DMS53 treated with DMSO at 0.1 percent for 48 hours (cell line): ENCODE measurements around the gene LDB3.

ENCODE experiments used
- DNase-seq: peaks from one replicate; lab custom pipeline; 2025; ENCODE audit not compliant: unreplicated experiment; lab: John Stamatoyannopoulos, UW

The LDB3 gene

DNA sequence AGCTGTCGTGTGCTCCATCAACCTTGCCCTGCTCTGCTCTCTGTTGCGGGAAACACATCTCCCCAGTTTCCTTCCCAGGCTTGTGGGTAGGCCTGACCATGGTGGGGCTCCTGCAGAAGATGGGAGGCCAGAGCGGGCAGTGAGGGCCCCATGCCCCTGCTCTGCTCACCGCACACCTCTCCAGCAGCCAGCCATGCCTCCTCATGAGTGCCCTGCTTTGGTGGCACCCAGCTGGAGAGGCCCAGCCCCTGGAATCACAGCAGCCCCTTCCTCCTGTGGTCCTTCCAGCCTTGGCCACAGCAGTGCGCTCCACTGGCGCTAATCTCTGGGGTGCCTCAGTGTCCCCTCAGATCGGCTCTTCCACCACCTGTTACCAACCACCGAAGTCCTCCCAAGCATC lies 18.2 kb upstream of the LDB3 start:
- no peak for DNase-seq

GRCh38 chr10:86651021-86651471 lies 17.3 kb upstream of the LDB3 start:
- no peak for DNase-seq

DNA sequence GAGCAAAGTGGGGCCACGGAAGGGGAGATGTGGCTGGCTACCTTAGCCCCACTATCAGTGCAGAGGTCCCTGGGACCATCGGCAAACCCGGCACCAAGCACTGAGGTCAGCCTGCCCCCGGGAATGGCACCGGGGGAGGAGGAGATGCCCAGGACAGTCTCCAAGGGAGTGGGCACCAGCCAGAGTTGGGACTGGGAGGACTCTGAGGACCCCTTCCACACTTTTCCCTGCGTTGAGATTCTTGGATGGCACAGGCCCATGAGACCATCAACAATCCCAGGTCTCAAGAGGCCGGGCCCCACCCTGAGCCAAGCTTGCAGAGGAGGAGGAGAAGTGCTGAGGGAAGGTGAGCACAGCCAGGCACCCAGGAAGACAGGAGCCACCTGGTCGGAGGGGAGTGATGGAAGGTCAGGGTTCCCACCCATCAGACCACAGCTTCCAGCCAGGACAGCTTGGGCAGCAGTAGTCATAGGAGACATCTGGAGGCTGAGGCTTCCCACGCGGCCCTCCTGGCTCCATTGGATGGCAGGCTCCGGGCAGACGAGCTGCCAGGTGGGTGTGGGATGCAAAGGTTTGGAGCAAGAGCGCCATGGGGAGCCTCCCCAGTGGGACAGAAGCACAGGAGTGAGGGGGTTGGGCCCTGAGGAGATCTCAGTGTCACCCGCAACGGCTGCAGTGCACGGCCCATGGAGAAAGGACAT lies 16.5 kb upstream of the LDB3 start:
- DNase-seq, result no peak

DNA sequence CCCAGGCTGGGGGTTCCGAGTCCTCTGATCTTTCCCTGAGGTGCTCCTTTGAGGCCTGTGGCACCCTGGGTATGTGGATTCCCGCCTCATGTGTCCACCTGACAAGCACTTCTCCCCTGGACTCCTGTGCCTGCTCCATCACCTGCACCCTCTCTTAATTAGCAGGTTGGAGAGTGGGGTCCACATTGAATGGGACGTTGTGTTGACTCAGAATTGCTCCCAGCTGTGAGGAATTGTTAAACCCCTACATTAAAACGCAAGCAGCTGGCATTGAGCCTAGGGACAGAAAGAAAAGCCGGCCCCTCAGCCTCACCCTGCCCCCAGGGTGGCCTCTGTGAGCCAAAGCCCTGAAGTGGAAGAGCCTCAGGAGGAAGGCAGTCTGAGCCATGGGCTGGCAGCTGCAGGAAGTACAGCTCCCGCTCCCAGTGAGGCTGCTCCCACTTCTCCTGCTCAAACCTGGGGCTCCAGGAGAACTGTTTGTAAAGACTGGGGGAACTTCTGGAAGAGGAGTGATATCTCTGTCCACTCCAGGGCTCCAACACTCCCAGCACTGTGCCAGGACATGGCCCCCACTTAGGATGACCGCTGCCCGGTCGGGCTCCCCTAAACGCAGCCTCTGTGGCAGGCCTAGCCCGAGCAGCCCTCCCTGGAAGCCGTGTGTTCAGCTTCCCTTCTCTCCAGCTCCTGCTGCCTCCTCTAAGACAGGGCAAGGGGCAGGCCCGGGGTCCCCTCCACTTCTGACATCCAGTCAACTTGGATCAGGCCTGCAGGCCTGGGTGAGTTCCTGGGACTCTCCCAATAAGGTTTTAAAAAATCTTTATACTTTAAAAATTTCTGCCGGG lies 15.7 kb upstream of the LDB3 start:
- no peak for DNase-seq

DNA sequence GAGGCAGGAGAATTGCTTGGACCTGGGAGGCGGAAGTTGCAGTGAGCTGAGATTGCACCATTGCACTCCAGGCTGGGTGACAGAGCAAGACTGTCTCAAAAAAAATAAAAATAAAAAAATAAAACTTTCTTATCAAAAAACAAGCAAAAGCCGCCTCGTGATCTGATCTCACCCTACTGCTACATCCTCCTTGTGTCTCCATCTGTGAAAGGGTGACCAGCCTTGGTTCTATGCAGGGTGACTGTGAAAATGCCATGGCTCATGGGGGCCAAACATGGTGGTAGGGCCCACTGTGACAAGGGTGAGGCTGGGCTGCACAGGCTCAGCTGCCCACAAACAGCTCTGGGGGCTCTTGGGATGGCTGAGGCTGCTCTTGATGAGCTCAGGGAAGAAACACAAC lies 14.9 kb upstream of the LDB3 start:
- DNase-seq, result no peak

DNA sequence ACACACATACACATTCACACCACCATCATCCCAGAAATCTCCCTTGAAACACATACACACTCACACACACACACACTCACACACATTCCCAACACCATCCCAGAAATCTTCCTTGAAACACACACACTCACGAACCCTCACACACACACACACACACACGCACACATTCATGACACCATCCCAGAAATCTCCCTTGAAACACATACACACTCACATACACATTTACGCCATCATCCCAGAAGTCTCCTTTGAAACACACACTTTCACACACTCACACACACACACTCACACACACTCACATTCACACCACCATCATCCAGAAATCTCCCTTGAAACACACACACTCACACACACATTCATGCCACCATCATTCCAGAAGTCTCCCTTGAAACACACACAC lies 14.3 kb upstream of the LDB3 start:
- DNase-seq, result no peak

GRCh38 chr10:86654411-86655172 lies 13.7 kb upstream of the LDB3 start, which contains the start of gene OPN4:
Gene OPN4 (plus strand): TSS chr10:86654547. CDS start chr10:86654784, 237 bp downstream.
- DNase-seq, result no peak

GRCh38 chr10:86655173-86655540 lies 13.2 kb upstream of the LDB3 start:
- DNase-seq, result no peak

- DNase-seq, result no peak
Observed at GRCh38 chr10:86655596-86655995, 12.7 kb upstream of the LDB3 start.

GRCh38 chr10:86657011-86657395 lies 11.3 kb upstream of the LDB3 start:
- no peak for DNase-seq

DNA sequence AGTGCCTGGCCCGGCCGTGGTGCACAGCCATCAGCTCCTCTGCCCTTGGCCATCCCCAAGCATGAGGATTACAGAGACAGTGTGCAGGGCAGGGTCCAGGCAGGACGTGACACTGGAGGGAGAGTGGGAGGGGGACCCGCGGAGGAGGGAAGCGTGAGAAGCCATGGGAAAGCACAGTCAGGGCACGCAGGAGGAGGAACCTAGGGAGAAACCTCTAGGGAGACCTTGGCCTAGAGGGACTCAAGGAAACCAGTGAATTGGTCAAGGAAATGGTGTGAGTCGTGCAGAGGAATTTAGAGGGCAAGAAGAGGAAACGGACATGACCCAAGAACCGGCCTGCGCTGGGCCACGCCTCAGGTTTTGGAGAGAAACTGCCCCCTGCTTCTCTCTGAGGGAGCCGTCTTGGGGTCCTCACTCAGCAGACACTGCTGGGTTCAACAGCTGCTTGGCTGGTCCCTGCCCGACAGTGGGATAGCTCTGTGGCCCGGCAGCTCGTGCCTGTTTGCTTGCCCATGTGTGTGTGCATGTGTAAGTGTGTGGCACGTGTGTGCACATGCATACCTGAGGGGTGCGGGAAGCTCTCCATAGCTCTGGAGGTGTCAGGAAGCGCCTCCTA lies 10.8 kb upstream of the LDB3 start:
- DNase-seq, result no peak

DNA sequence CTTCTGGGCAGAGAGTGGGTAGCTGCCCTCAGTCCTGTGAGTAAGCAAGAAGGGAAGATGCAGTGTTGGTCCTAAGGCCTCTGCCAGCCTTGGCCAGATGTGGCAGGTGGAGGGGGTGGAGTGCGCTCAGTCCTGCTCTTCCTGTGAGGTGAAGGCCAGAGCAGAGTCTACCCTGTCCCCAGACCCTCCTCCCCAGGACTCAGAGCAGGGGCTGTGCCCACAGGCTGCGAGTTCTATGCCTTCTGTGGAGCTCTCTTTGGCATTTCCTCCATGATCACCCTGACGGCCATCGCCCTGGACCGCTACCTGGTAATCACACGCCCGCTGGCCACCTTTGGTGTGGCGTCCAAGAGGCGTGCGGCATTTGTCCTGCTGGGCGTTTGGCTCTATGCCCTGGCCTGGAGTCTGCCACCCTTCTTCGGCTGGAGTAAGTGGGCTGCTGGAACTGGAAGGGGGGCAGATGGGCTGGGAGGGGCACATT lies 10.0 kb upstream of the LDB3 start:
- no peak for DNase-seq

DNA sequence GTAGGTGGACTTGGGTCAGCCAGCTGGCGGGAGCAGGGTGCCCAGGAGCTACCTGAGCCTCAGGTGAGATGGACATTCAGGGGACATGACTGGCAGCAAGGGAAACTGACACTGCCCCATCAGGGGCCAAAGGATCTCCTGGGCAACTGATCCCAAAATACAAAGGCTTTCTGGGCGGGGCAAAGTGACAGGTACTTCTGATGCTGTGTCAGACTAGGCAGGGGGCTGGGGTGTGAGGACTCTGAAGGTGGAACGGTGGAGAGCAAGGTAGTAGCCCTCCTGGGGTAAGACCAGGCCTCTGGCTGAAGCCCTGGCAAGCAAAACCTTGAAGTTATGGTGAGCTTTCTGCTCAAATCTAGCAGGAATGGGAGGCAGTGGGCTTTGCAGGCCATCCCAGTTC lies 9.6 kb upstream of the LDB3 start:
- no peak for DNase-seq

DNA sequence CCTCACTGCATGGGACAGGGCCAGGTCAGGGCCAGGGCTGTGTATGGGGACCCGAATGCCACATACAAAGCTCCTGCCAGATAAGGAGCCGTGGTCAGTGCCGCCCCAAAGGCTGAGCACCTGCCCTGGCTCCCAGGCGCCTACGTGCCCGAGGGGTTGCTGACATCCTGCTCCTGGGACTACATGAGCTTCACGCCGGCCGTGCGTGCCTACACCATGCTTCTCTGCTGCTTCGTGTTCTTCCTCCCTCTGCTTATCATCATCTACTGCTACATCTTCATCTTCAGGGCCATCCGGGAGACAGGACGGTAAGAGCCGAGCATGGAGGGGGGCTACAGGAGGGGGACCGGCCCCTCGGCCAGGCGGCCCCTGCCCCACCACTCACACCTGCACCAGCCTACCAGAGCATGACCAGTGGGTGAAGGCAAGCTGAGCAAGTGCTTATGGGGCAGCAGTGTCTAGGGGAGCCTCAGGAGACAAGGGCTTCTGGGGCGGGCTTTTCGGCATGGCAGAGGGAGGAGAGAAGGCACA lies 9.1 kb upstream of the LDB3 start:
- DNase-seq, result no peak

DNA sequence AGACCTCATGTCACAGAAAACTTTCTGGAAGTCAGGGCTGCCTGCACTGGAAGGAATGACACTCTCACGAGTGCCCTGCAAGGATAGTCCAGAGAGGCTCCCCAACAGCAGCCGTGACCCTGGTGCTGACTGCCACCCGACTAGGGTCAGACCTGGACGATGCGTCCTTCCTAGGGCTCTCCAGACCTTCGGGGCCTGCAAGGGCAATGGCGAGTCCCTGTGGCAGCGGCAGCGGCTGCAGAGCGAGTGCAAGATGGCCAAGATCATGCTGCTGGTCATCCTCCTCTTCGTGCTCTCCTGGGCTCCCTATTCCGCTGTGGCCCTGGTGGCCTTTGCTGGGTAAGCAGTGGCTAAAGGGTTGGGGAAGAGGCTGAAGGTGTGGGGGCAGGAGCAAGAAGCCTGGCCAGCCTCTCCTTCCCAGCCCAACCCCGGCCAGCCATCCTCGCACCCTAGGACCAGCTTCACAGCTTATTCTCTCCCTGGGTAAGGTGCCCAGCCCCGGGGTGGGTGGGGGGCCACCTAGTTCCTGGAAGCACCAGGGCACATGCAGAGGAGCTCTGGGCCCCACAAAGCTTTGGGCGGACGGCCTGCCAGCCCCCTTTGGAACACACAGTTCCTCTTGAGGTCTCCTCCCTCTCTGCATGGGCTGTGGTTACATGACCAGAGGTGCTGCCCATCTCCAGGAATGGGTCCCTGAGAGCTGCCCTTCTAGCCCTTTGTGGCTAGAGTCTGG lies 8.4 kb upstream of the LDB3 start:
- DNase-seq, result no peak

DNA sequence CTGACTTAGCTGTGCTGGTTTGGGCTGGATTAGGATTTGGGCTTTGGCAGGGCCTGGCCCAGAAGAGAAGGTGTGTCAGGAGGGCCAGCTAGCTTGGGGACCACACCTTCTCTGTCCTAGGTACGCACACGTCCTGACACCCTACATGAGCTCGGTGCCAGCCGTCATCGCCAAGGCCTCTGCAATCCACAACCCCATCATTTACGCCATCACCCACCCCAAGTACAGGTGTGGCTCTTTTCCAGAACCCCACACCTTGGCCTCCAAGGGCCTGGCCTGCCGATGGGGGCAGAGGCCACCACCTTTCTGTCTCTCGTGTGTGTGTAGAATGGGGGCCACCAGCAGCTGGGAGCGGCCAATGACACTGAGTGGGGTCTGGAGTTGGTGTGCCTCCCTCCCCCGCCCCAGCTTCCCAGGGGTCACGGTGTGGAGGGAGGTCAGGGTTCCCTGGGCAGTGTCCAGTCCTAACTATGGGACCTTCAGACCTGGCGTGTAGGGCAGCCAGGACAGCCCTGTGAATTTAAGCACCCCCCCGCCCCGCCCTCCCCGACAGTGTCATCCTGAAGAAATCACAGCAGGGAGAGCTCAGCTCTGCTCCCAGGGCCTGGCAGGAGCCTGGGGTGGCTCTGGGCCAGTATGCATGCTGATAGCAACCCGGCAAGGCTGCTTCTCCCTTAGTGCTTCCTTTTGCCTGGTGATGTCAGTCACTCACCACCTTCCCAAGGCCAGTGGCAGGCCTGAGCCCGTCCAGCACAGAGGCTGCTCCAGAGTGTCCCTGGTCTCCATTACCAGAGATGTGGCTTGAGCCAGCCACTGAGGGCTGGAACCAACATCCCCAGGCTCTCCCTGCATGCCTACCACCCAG lies 6.9 kb upstream of the LDB3 start:
- DNase-seq, result no peak

- DNase-seq, result no peak
Observed at GRCh38 chr10:86662186-86663045, 5.9 kb upstream of the LDB3 start.

DNA sequence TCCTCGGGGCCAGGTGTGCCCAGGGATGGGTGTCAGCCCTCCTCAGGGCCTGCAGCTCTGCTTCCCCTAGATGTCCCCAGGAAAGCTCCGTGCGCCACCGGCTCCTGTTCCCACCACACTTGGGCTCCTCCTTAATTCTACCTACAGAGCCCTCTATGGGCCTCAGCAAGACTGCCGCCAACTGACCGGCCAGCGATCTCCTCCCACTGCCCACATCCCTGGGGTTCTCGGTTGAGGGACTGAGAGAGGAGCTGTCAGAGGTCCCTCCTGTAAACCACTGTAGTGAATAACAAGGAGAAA lies 5.3 kb upstream of the LDB3 start:
- no peak for DNase-seq
